Testis (tissue), 2 donors: Measurements from ENCODE around the gene FYN.

ENCODE experiments used
- CTCF ChIP-seq, 3 experiments: fragments of 450-650 bp in 2 of 3; fragments of 200-600 bp in 1 of 3; sonication (generic) in 1 of 3; IDR thresholded peaks; one replicate each; pipeline ENCODE4 v1.5.1; 2016 to 2019; ENCODE audit warnings: antibody characterized with exemption in 3 of 3, mild to moderate bottlenecking in 2 of 3, moderate library complexity in 1 of 3
- POLR2A ChIP-seq: fragments of 450-650 bp; IDR thresholded peaks from one replicate; pipeline ENCODE4 v1.6.1; 2017; ENCODE audit warnings: antibody characterized with exemption, mild to moderate bottlenecking, moderate library complexity

GRCh38 chr6:111761783-111762312, 111.4 kb downstream of the FYN start:
- TF ChIP-seq POLR2A (no peak), CTCF (IDR thresholded peaks at IDR 0.05) (no peak)
